ENCODE results near the gene HS6ST2. TPM values are rescaled to one million over a fixed set of nuclear protein-coding genes. Genes with fewer than 3 reads are reported as not detected.

HS6ST2 gene
- total RNA-seq, 1 donor: not detected

DNA sequence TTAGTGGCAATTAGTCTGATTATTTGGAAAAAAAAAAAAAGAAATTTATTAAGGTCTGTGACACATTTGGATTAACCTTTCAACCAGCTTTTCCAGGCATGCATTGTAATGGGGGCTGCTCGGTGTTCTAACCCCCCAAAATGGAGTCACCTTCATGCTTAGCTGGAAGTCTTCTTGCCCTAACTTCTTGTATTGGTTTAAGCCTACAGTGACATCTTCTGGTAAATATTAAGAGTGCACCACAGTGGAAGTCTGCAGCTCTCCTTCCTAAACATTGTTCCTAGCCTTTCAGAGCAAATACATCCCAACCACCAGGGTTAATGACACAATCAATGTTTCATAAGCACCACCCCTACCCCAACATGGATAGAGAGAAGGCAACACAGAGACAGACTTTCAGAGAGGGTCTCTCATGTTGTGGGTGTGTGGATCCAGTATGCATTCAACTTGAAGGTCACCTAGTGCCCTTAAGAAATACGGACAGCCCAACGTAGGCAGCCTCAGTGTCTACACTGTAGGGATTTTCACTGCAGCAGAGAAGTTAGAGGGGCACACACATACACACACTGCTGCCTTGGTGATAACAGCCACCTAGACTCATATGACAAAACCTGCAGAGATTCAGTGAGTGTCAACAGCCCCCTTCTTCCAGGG, 326.7 kb downstream of the HS6ST2 start:
- DNase-seq (ENCODE audit: low read depth): peak; percentile 49
- TF ChIP-seq, protein P1, sequence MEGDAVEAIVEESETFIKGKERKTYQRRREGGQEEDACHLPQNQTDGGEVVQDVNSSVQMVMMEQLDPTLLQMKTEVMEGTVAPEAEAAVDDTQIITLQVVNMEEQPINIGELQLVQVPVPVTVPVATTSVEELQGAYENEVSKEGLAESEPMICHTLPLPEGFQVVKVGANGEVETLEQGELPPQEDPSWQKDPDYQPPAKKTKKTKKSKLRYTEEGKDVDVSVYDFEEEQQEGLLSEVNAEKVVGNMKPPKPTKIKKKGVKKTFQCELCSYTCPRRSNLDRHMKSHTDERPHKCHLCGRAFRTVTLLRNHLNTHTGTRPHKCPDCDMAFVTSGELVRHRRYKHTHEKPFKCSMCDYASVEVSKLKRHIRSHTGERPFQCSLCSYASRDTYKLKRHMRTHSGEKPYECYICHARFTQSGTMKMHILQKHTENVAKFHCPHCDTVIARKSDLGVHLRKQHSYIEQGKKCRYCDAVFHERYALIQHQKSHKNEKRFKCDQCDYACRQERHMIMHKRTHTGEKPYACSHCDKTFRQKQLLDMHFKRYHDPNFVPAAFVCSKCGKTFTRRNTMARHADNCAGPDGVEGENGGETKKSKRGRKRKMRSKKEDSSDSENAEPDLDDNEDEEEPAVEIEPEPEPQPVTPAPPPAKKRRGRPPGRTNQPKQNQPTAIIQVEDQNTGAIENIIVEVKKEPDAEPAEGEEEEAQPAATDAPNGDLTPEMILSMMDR (IDR thresholded peaks at IDR 0.05; ENCODE audit: insufficient read depth, low read depth, low read length): peak; percentile 54
- no peak overlapping the region for H3K4me3 ChIP-seq (ENCODE audit: low read depth, low read length)

DNA sequence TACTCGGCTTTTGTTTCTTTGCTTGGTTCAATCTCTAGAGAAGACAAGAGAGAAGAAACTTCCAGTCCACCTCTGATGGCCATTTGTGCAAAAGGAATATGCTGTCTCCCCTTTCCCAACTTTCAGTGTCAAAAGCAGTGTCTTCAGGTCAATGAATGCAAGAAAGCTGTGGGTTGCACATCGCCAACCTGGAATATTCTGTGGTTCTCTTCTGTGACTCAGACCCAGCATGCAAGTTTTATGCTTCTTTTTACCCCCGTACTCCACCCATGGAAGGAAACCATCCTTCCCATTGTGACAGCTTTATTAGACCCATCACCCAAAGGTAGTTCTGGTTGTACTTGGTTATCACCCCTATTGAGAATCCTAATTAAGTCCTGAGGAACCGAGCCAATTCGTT, 334.0 kb downstream of the HS6ST2 start:
- H3K4me3 ChIP-seq (ENCODE audit: low read depth, low read length): no peak overlapping the region

GRCh38 chrX:132623942-132624341, 334.5 kb downstream of the HS6ST2 start:
- no peak for DNase-seq (ENCODE audit: low read depth)
- TF ChIP-seq, protein P1 (IDR thresholded peaks at IDR 0.05; ENCODE audit: insufficient read depth, low read depth, low read length): no peak
- no peak overlapping the region for H3K4me3 ChIP-seq (ENCODE audit: low read depth, low read length)

More for the DNA sequence above, 334.0 kb downstream of the HS6ST2 start:
- no peak for DNase-seq (ENCODE audit: low read depth)
- TF ChIP-seq, protein P1 (IDR thresholded peaks at IDR 0.05; ENCODE audit: insufficient read depth, low read depth, low read length): no peak

DNA sequence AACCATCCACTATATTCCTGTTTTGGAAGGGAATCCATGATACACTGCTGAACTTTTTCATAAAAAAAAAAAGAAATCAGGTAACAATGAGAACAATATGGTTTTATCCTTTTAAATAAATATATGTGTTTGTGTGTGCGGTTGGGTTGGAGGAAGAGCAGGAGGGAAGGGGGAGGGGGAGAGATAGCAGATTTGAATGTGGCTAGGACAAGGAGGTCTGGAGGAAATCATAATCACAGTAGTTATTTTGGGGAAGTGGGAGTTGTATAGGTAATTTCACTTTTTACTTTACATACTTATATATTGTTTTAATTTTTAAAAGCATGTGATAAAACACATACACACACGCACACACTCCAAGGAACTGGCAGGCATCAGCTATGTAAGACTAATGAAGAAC, 335.1 kb downstream of the HS6ST2 start:
- no peak for DNase-seq (ENCODE audit: low read depth)
- H3K4me3 ChIP-seq (ENCODE audit: low read depth, low read length): no peak overlapping the region
- TF ChIP-seq, protein P1 (IDR thresholded peaks at IDR 0.05; ENCODE audit: insufficient read depth, low read depth, low read length): no peak

- DNase-seq (ENCODE audit: low read depth): peak; percentile 50
- TF ChIP-seq, protein P1 (IDR thresholded peaks at IDR 0.05; ENCODE audit: insufficient read depth, low read depth, low read length): no peak
- no peak overlapping the region for H3K4me3 ChIP-seq (ENCODE audit: low read depth, low read length)
Observed at GRCh38 chrX:132622130-132622529, 336.3 kb downstream of the HS6ST2 start.

DNA sequence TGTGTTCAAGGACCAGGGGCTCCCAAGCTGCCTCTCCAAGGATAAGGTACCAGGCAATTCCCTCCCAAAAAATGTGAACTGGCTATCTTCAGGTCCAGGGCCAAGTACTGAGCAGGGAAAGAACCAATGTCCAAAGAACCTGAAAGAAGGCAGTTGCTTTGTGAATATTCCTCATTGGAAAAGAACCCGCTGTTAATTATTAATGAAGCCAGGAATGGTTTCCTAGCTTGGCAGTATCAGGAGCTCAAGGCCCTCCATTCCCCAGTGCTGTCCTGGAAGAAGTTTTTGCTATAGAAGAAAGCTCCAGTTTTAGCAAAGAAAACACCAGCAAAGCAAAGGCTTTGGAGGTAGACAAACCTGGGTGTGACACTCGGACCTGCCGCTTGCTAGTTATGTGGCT, 339.6 kb downstream of the HS6ST2 start:
- TF ChIP-seq, protein P1 (IDR thresholded peaks at IDR 0.05; ENCODE audit: insufficient read depth, low read depth, low read length): no peak
- no peak overlapping the region for H3K4me3 ChIP-seq (ENCODE audit: low read depth, low read length)
- DNase-seq (ENCODE audit: low read depth): no peak
